Measurements from ENCODE around the gene SELENOV.

SELENOV gene

DNA sequence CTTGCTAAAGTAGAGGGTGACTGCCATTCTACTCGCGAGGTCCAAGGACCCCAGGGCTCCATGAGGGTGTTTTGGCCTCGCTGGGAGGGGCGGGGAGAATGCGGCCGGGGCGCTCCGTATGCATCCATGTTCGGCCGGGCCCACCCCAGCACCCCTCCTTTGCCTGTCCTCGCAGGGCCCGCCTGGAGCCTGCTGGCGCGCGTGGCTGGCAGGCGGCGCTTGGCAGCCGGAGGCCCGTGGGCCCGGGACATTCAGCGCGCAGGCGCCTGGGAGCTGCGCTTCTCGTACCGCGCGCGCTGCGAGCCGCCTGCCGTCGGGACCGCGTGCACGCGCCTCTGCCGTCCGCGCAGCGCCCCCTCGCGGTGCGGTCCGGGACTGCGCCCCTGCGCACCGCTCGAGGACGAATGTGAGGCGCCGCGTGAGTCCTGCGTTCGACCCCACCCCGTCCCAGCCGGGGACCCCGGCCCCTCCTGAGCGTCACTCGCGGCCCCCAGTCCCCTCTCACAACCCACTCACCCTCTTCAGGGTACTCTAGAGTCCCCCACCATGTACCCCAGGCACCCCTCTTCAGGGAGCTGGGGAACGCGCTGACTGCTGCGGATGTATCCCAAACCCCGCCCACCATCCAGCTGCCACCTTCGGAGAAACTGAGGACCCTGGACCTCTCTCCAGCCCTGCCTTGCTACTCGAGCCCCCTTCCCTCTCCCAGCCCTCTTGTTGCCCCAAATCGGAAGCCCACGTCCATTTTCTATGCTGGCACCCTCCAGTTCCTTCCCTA lies 12.1 kb upstream of the SELENOV start (continued):
- TF ChIP-seq, protein P1, sequence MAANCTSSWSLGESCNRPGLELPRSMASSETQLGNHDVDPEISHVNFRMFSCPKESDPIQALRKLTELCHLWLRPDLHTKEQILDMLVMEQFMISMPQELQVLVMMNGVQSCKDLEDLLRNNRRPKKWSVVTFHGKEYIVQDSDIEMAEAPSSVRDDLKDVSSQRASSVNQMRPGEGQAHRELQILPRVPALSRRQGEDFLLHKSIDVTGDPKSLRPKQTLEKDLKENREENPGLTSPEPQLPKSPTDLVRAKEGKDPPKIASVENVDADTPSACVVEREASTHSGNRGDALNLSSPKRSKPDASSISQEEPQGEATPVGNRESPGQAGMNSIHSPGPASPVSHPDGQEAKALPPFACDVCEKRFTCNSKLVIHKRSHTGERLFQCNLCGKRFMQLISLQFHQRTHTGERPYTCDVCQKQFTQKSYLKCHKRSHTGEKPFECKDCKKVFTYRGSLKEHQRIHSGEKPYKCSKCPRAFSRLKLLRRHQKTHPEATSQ (tag by site-specific recombination; IDR thresholded peaks at IDR 0.05) = no peak
- TF ChIP-seq ZNF623 (tag by site-specific recombination; IDR thresholded peaks at IDR 0.05) (no peak), ZNF560 (tag by site-specific recombination; IDR thresholded peaks at IDR 0.05; ENCODE audit: borderline replicate concordance) (peak; percentile 51; the same call in 1 of the 2 replicates), ZFHX2 (tag by site-specific recombination; conservative IDR thresholded peaks at IDR 0.05) (peak; percentile 7; the same call in 1 of the 2 replicates), KLF16 (tag by site-specific recombination; IDR thresholded peaks at IDR 0.05) (no peak), ZNF138 (tag by site-specific recombination; IDR thresholded peaks at IDR 0.05; ENCODE audit: borderline replicate concordance) (no peak), ZNF302 (tag by site-specific recombination; IDR thresholded peaks at IDR 0.05; ENCODE audit: low read depth) (no peak), EGR2 (tag by site-specific recombination; IDR thresholded peaks at IDR 0.05; ENCODE audit: low read depth) (0 out of 2 replicates have a peak, but pooled peaks have one; percentile 6), KLF7 (tag by site-specific recombination; IDR thresholded peaks at IDR 0.05; ENCODE audit: borderline replicate concordance) (peak; percentile 39; the same call in 1 of the 2 replicates), ZXDB (tag by site-specific recombination; IDR thresholded peaks at IDR 0.05) (peak; percentile 77; the same call in 1 of the 2 replicates), KLF9 (tag by site-specific recombination; IDR thresholded peaks at IDR 0.05; ENCODE audit: low read depth) (peak; percentile 70), SETDB1 (IDR thresholded peaks at IDR 0.05; ENCODE audit: insufficient read length, low read length) (peak; percentile 75), FEZF1 (tag by site-specific recombination; IDR thresholded peaks at IDR 0.05) (0 out of 2 replicates have a peak, but pooled peaks have one; percentile 16), GLIS2 (tag by site-specific recombination; IDR thresholded peaks at IDR 0.05) (peak; percentile 55), ZNF660 (tag by site-specific recombination; IDR thresholded peaks at IDR 0.05) (peak; percentile 98), KLF10 (tag by site-specific recombination; IDR thresholded peaks at IDR 0.05) (peak; percentile 58; the same call in 1 of the 2 replicates), ZBTB20 (tag by site-specific recombination; IDR thresholded peaks at IDR 0.05) (peak; percentile 43; the same call in 1 of the 2 replicates), RBAK (tag by site-specific recombination; IDR thresholded peaks at IDR 0.05) (peak; percentile 35; the same call in 1 of the 2 replicates), BCL11A (tag by site-specific recombination; IDR thresholded peaks at IDR 0.05; ENCODE audit: low read depth) (no peak), ZFP37 (tag by site-specific recombination; IDR thresholded peaks at IDR 0.05) (0 out of 2 replicates have a peak, but pooled peaks have one; percentile 24), KLF8 (tag by site-specific recombination; IDR thresholded peaks at IDR 0.05) (0 out of 2 replicates have a peak, but pooled peaks have one; percentile 18), ZNF501 (tag by site-specific recombination; IDR thresholded peaks at IDR 0.05) (0 out of 2 replicates have a peak, but pooled peaks have one; percentile 9), ZNF561 (tag by site-specific recombination; IDR thresholded peaks at IDR 0.05; ENCODE audit: borderline replicate concordance) (peak; percentile 97)
- TF ChIP-seq, protein P2, sequence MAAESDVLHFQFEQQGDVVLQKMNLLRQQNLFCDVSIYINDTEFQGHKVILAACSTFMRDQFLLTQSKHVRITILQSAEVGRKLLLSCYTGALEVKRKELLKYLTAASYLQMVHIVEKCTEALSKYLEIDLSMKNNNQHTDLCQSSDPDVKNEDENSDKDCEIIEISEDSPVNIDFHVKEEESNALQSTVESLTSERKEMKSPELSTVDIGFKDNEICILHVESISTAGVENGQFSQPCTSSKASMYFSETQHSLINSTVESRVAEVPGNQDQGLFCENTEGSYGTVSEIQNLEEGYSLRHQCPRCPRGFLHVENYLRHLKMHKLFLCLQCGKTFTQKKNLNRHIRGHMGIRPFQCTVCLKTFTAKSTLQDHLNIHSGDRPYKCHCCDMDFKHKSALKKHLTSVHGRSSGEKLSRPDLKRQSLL (tag by site-specific recombination; IDR thresholded peaks at IDR 0.05) = peak; percentile 70
- TF ChIP-seq, protein P3, sequence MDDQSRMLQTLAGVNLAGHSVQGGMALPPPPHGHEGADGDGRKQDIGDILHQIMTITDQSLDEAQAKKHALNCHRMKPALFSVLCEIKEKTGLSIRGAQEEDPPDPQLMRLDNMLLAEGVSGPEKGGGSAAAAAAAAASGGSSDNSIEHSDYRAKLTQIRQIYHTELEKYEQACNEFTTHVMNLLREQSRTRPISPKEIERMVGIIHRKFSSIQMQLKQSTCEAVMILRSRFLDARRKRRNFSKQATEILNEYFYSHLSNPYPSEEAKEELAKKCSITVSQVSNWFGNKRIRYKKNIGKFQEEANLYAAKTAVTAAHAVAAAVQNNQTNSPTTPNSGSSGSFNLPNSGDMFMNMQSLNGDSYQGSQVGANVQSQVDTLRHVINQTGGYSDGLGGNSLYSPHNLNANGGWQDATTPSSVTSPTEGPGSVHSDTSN (CRISPR knock-in tag; IDR thresholded peaks at IDR 0.05) = peak; percentile 91
- TF ChIP-seq, protein P4, sequence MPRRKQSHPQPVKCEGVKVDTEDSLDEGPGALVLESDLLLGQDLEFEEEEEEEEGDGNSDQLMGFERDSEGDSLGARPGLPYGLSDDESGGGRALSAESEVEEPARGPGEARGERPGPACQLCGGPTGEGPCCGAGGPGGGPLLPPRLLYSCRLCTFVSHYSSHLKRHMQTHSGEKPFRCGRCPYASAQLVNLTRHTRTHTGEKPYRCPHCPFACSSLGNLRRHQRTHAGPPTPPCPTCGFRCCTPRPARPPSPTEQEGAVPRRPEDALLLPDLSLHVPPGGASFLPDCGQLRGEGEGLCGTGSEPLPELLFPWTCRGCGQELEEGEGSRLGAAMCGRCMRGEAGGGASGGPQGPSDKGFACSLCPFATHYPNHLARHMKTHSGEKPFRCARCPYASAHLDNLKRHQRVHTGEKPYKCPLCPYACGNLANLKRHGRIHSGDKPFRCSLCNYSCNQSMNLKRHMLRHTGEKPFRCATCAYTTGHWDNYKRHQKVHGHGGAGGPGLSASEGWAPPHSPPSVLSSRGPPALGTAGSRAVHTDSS (tag by site-specific recombination; IDR thresholded peaks at IDR 0.05) = peak; percentile 28; the same call in 1 of the 2 replicates
- TF ChIP-seq, protein P5, sequence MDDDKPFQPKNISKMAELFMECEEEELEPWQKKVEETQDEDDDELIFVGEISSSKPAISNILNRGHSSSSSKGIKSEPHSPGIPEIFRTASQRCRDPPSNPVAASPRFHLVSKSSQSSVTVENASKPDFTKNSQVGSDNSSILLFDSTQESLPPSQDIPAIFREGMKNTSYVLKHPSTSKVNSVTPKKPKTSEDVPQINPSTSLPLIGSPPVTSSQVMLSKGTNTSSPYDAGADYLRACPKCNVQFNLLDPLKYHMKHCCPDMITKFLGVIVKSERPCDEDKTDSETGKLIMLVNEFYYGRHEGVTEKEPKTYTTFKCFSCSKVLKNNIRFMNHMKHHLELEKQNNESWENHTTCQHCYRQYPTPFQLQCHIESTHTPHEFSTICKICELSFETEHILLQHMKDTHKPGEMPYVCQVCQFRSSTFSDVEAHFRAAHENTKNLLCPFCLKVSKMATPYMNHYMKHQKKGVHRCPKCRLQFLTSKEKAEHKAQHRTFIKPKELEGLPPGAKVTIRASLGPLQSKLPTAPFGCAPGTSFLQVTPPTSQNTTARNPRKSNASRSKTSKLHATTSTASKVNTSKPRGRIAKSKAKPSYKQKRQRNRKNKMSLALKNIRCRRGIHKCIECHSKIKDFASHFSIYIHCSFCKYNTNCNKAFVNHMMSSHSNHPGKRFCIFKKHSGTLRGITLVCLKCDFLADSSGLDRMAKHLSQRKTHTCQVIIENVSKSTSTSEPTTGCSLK (tag by site-specific recombination; IDR thresholded peaks at IDR 0.05) = 0 out of 2 replicates have a peak, but pooled peaks have one; percentile 8
- TF ChIP-seq, protein P6, sequence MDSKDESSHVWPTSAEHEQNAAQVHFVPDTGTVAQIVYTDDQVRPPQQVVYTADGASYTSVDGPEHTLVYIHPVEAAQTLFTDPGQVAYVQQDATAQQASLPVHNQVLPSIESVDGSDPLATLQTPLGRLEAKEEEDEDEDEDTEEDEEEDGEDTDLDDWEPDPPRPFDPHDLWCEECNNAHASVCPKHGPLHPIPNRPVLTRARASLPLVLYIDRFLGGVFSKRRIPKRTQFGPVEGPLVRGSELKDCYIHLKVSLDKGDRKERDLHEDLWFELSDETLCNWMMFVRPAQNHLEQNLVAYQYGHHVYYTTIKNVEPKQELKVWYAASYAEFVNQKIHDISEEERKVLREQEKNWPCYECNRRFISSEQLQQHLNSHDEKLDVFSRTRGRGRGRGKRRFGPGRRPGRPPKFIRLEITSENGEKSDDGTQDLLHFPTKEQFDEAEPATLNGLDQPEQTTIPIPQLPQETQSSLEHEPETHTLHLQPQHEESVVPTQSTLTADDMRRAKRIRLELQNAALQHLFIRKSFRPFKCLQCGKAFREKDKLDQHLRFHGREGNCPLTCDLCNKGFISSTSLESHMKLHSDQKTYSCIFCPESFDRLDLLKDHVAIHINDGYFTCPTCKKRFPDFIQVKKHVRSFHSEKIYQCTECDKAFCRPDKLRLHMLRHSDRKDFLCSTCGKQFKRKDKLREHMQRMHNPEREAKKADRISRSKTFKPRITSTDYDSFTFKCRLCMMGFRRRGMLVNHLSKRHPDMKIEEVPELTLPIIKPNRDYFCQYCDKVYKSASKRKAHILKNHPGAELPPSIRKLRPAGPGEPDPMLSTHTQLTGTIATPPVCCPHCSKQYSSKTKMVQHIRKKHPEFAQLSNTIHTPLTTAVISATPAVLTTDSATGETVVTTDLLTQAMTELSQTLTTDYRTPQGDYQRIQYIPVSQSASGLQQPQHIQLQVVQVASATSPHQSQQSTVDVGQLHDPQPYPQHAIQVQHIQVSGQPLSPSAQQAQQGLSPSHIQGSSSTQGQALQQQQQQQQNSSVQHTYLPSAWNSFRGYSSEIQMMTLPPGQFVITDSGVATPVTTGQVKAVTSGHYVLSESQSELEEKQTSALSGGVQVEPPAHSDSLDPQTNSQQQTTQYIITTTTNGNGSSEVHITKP (tag by site-specific recombination; IDR thresholded peaks at IDR 0.05) = peak; percentile 38; the same call in 1 of the 2 replicates
